Measurements from ENCODE around the gene GRK5. TPM values are rescaled to one million over a fixed set of nuclear protein-coding genes. Genes with fewer than 3 reads are reported as not detected.
"Not testable (repeated sequence)": the region's sequence is repeated elsewhere in the genome, so short reads cannot be mapped to it uniquely, and the experiment has no call there.

The GRK5 gene
- total RNA-seq, 2 experiments from 2014 or later: 21.2 to 24.8 TPM

GRCh38 chr10:119177708-119178371 is 29.5 kb upstream of the GRK5 start:
- POLR2A ChIA-PET: no interaction called here

GRCh38 chr10:119178372-119179119 is 28.8 kb upstream of the GRK5 start, which contains the start of gene PRDX3:
TSS of gene PRDX3 (minus strand) at chr10:119178812. CDS start at chr10:119178790, 22 bp downstream.
- ATAC-seq: peak; percentile 95
- ChIA-PET POLR2A (no interaction called here), CTCF (interaction anchor here (0.5 to 2.3 kb wide), 4 partner anchors 10 to 267 kb away, joined by 3 to 21 read pairs (median 4); no protein-coding TSS in a partner anchor)
- H3K36me3 Mint-ChIP-seq (ENCODE audit: low read depth): peaks cover 27% of the 10 kb centered on the region
- intact Hi-C loops (cut with DNase I, micrococcal nuclease): loop anchor here (1.0 to 5.0 kb wide), 14 partner anchors 13 to 474 kb away; partner anchors contain the start of genes EIF3A (in 2 of the 2), SFXN4 (in 2 of the 2), BAG3 (in 1 of the 2) and DENND10 (in 1 of the 2)
- H3K27ac Mint-ChIP-seq: peak within 1 kb of the TSS; percentile 95
- peak; percentile 98 for DNase-seq
- H3K9me3 Mint-ChIP-seq (ENCODE audit: low read depth): no peaks in the 10 kb centered on the region
- peak within 1 kb of the TSS; percentile 88 for H3K4me3 Mint-ChIP-seq
- peaks cover 36% of the 10 kb centered on the region for H3K4me1 Mint-ChIP-seq
- H3K27me3 Mint-ChIP-seq: no peaks in the 10 kb centered on the region

More at GRCh38 chr10:119177708-119178371, 29.5 kb upstream of the GRK5 start:
- Mint-ChIP-seq H3K4me3 (peak overlapping the region; percentile 88), H3K9me3 (ENCODE audit: low read depth) (no peaks in the 10 kb centered on the region), H3K36me3 (ENCODE audit: low read depth) (peaks cover 31% of the 10 kb centered on the region), H3K4me1 (peaks cover 35% of the 10 kb centered on the region), H3K27ac (peak overlapping the region; percentile 95), H3K27me3 (no peaks in the 10 kb centered on the region)
- ATAC-seq (peak; percentile 40), DNase-seq (peak; percentile 68)
- intact Hi-C loops (cut with DNase I, micrococcal nuclease): loop anchor here (1.0 to 5.0 kb wide), 14 partner anchors 13 to 474 kb away; partner anchors contain the start of genes EIF3A (in 2 of the 2), SFXN4 (in 2 of the 2), BAG3 (in 1 of the 2) and DENND10 (in 1 of the 2)
- CTCF ChIA-PET: no interaction called here

- ATAC-seq; H3K27ac Mint-ChIP-seq; H3K4me3 Mint-ChIP-seq; intact Hi-C loops (cut with DNase I, micrococcal nuclease); H3K9me3 Mint-ChIP-seq (ENCODE audit: low read depth); H3K27me3 Mint-ChIP-seq; DNase-seq: not testable (repeated sequence)
- peaks cover 18% of the 10 kb centered on the region for H3K36me3 Mint-ChIP-seq (ENCODE audit: low read depth)
- ChIA-PET POLR2A (interaction anchor here (0.9 kb wide), 1 partner anchor 10 kb away, joined by 3 read pairs; no protein-coding TSS in a partner anchor), CTCF (interaction anchor here (0.7 to 2.3 kb wide), 7 partner anchors 8 to 183 kb away, joined by 3 to 21 read pairs (median 4); partner anchors contain the start of genes GRK5 and SFXN4)
- peaks cover 33% of the 10 kb centered on the region for H3K4me1 Mint-ChIP-seq
Observed at GRCh38 chr10:119180850-119181400, 26.4 kb upstream of the GRK5 start.

- DNase-seq: peak; percentile 37
- Mint-ChIP-seq H3K27ac (peak overlapping the region; percentile 85), H3K27me3 (no peaks in the 10 kb centered on the region), H3K36me3 (ENCODE audit: low read depth) (no peaks in the 10 kb centered on the region), H3K9me3 (ENCODE audit: low read depth) (no peaks in the 10 kb centered on the region), H3K4me3 (no peak overlapping the region), H3K4me1 (peaks cover 17% of the 10 kb centered on the region)
- intact Hi-C loops (cut with DNase I, micrococcal nuclease): no loop called here
- POLR2A ChIA-PET: interaction anchor here (0.6 to 1.2 kb wide), 5 partner anchors 10 to 296 kb away, joined by 3 to 13 read pairs (median 4); no protein-coding TSS in a partner anchor
- ATAC-seq: peak; percentile 96
- CTCF ChIA-PET: interaction anchor here (0.6 to 1.0 kb wide), 4 partner anchors 16 to 144 kb away, joined by 3 to 5 read pairs (median 4); no protein-coding TSS in a partner anchor
Observed at GRCh38 chr10:119183664-119184412, 23.5 kb upstream of the GRK5 start.

GRCh38 chr10:119189811-119190282 is 17.5 kb upstream of the GRK5 start:
- Mint-ChIP-seq H3K4me1 (peaks cover 21% of the 10 kb centered on the region), H3K36me3 (ENCODE audit: low read depth) (no peaks in the 10 kb centered on the region), H3K9me3 (ENCODE audit: low read depth) (no peaks in the 10 kb centered on the region), H3K27me3 (no peaks in the 10 kb centered on the region), H3K4me3 (no peak overlapping the region), H3K27ac (no peak overlapping the region)
- no peak for DNase-seq
- ChIA-PET POLR2A (no interaction called here), CTCF (interaction anchor here (0.6 to 4.0 kb wide), 10 partner anchors 9 to 619 kb away, joined by 3 to 32 read pairs (median 5); partner anchors contain the start of gene GRK5)
- intact Hi-C loops (cut with DNase I, micrococcal nuclease): no loop called here
- ATAC-seq: no peak

GRCh38 chr10:119190353-119190752 is 17.0 kb upstream of the GRK5 start:
- H3K36me3 Mint-ChIP-seq (ENCODE audit: low read depth): no peaks in the 10 kb centered on the region
- H3K9me3 Mint-ChIP-seq (ENCODE audit: low read depth): no peaks in the 10 kb centered on the region
- no peak overlapping the region for H3K27ac Mint-ChIP-seq
- no peak for ATAC-seq
- H3K4me1 Mint-ChIP-seq: peaks cover 21% of the 10 kb centered on the region
- intact Hi-C loops (cut with DNase I, micrococcal nuclease): no loop called here
- no peak overlapping the region for H3K4me3 Mint-ChIP-seq
- CTCF ChIA-PET: interaction anchor here (0.6 to 4.0 kb wide), 7 partner anchors 9 to 258 kb away, joined by 3 to 32 read pairs (median 5); partner anchors contain the start of gene GRK5
- no peak for DNase-seq
- H3K27me3 Mint-ChIP-seq: no peaks in the 10 kb centered on the region
- POLR2A ChIA-PET: no interaction called here

- ATAC-seq: no peak
- intact Hi-C loops (cut with DNase I, micrococcal nuclease): no loop called here
- H3K36me3 Mint-ChIP-seq (ENCODE audit: low read depth): no peaks in the 10 kb centered on the region
- POLR2A ChIA-PET: interaction anchor here (0.6 kb wide), 3 partner anchors 27 to 384 kb away, joined by 3 to 4 read pairs (median 3); no protein-coding TSS in a partner anchor
- no peak for DNase-seq
- no peak overlapping the region for H3K4me3 Mint-ChIP-seq
- no peak overlapping the region for H3K27ac Mint-ChIP-seq
- no peaks in the 10 kb centered on the region for H3K9me3 Mint-ChIP-seq (ENCODE audit: low read depth)
- peaks cover 21% of the 10 kb centered on the region for H3K4me1 Mint-ChIP-seq
- CTCF ChIA-PET: interaction anchor here (0.6 to 4.0 kb wide), 4 partner anchors 8 to 52 kb away, joined by 3 to 32 read pairs (median 6); partner anchors contain the start of gene GRK5
- H3K27me3 Mint-ChIP-seq: no peaks in the 10 kb centered on the region
Observed at GRCh38 chr10:119190954-119191785, 16.2 kb upstream of the GRK5 start.

GRCh38 chr10:119191881-119192280 is 15.5 kb upstream of the GRK5 start:
- no peak overlapping the region for H3K4me3 Mint-ChIP-seq
- no peaks in the 10 kb centered on the region for H3K27me3 Mint-ChIP-seq
- ATAC-seq: peak; percentile 96
- no peaks in the 10 kb centered on the region for H3K36me3 Mint-ChIP-seq (ENCODE audit: low read depth)
- CTCF ChIA-PET: interaction anchor here (1.4 to 4.0 kb wide), 2 partner anchors 7 to 14 kb away, joined by 3 to 32 read pairs; no protein-coding TSS in a partner anchor
- H3K27ac Mint-ChIP-seq: no peak overlapping the region
- peak; percentile 57 for DNase-seq
- intact Hi-C loops (cut with DNase I, micrococcal nuclease): no loop called here
- POLR2A ChIA-PET: interaction anchor here (0.6 to 0.7 kb wide), 2 partner anchors 27 to 319 kb away, joined by 3 to 4 read pairs; no protein-coding TSS in a partner anchor
- H3K4me1 Mint-ChIP-seq: peaks cover 21% of the 10 kb centered on the region
- H3K9me3 Mint-ChIP-seq (ENCODE audit: low read depth): no peaks in the 10 kb centered on the region

GRCh38 chr10:119197921-119198320 is 9.4 kb upstream of the GRK5 start:
- ChIA-PET POLR2A (interaction anchor here (0.6 to 1.0 kb wide), 3 partner anchors 9 to 477 kb away, joined by 3 to 4 read pairs (median 3); no protein-coding TSS in a partner anchor), CTCF (interaction anchor here (0.9 to 4.2 kb wide), 12 partner anchors 8 to 302 kb away, joined by 3 to 58 read pairs (median 6); no protein-coding TSS in a partner anchor)
- Mint-ChIP-seq H3K27ac (peak overlapping the region; percentile 29), H3K27me3 (no peaks in the 10 kb centered on the region), H3K9me3 (ENCODE audit: low read depth) (no peaks in the 10 kb centered on the region), H3K36me3 (ENCODE audit: low read depth) (no peaks in the 10 kb centered on the region), H3K4me3 (no peak overlapping the region), H3K4me1 (peaks cover 13% of the 10 kb centered on the region)
- ATAC-seq (peak; percentile 72), DNase-seq (no peak)
- intact Hi-C loops (cut with DNase I, micrococcal nuclease): loop anchor here (2.0 to 5.0 kb wide), 5 partner anchors 59 to 345 kb away; partner anchors contain the start of gene RGS10 (in 1 of the 2)

Data from activated CD4-positive, alpha-beta T cell treated with anti-CD3 and anti-CD28 coated beads for 36 hours (primary cell).